Measurements from ENCODE around the gene HDLBP. TPM values are rescaled to one million over a fixed set of nuclear protein-coding genes. Genes with fewer than 3 reads are reported as not detected.

The HDLBP gene
- total and polyA plus RNA-seq, 2 experiments from 2014 or later: 230 to 306 TPM

DNA sequence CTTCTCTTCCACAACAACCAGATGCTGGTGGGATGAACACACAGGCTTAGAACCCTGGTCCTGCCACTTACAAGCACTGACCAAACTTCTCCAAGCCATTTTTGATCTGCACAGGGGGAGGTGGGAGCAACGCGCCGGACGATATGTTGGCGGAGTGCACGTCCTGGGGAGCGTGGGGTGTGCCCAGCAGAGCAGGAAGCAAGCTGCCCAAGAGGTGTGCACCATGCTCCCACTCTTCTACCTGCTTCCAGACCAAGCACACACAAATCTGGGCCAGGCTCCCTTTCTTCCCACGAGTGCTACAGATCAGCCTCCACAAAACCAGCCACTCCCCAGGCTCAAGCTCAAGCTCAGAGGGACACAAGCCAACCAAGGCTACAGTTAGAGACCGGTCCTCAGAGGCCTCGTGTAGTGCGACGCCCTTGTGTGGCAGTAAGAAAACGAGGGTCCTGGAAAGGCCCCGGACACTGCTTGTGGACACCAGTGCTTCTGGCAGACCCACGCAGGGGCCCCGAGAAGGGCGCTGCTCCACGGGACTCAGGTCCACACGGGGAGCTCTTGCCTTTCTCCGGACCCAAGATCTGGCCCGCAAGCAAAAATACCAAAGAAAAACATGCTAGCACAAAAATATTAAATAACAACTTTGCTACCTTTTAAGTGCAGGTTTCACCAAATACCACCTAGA, 75.0 kb downstream of the HDLBP start:
- Histone ChIP-seq H4K20me1 (replicated peaks; ENCODE audit: insufficient read depth) (peaks cover 31% of the 10 kb centered on the region), H3K27ac (ENCODE audit: low read depth) (no peak overlapping the region), H3F3A (replicated peaks; ENCODE audit: low read depth) (no peaks in the 10 kb centered on the region), H3K36me3 (ENCODE audit: insufficient read depth) (peaks cover 72% of the 10 kb centered on the region), H3K4me1 (ENCODE audit: insufficient read depth) (no peaks in the 10 kb centered on the region), H2AFZ (no peak overlapping the region), H3K27me3 (ENCODE audit: insufficient read depth) (no peaks in the 10 kb centered on the region), H3K4me3 (no peak overlapping the region), H3K4me2 (no peak overlapping the region), H3K79me2 (replicated peaks; ENCODE audit: insufficient read depth) (peaks cover 7% of the 10 kb centered on the region; the same call in 1 of the 2 replicates), H3K9me2 (ENCODE audit: insufficient read depth) (no peaks in the 10 kb centered on the region)
- no peak overlapping the region for H3K4me3 Mint-ChIP-seq
- no peak overlapping the region for H3K27ac Mint-ChIP-seq
- H3K9me3 Mint-ChIP-seq: no peaks in the 10 kb centered on the region
- peaks cover 15% of the 10 kb centered on the region for H3K27me3 Mint-ChIP-seq (ENCODE audit: insufficient read depth, low read depth, poor library complexity)
- DNase-seq (ENCODE audit: low spot score) (no peak), ATAC-seq (no peak)
- H3K4me1 Mint-ChIP-seq: no peaks in the 10 kb centered on the region
- H3K36me3 Mint-ChIP-seq (ENCODE audit: low read depth): peaks cover 91% of the 10 kb centered on the region
- TF ChIP-seq, protein P1, sequence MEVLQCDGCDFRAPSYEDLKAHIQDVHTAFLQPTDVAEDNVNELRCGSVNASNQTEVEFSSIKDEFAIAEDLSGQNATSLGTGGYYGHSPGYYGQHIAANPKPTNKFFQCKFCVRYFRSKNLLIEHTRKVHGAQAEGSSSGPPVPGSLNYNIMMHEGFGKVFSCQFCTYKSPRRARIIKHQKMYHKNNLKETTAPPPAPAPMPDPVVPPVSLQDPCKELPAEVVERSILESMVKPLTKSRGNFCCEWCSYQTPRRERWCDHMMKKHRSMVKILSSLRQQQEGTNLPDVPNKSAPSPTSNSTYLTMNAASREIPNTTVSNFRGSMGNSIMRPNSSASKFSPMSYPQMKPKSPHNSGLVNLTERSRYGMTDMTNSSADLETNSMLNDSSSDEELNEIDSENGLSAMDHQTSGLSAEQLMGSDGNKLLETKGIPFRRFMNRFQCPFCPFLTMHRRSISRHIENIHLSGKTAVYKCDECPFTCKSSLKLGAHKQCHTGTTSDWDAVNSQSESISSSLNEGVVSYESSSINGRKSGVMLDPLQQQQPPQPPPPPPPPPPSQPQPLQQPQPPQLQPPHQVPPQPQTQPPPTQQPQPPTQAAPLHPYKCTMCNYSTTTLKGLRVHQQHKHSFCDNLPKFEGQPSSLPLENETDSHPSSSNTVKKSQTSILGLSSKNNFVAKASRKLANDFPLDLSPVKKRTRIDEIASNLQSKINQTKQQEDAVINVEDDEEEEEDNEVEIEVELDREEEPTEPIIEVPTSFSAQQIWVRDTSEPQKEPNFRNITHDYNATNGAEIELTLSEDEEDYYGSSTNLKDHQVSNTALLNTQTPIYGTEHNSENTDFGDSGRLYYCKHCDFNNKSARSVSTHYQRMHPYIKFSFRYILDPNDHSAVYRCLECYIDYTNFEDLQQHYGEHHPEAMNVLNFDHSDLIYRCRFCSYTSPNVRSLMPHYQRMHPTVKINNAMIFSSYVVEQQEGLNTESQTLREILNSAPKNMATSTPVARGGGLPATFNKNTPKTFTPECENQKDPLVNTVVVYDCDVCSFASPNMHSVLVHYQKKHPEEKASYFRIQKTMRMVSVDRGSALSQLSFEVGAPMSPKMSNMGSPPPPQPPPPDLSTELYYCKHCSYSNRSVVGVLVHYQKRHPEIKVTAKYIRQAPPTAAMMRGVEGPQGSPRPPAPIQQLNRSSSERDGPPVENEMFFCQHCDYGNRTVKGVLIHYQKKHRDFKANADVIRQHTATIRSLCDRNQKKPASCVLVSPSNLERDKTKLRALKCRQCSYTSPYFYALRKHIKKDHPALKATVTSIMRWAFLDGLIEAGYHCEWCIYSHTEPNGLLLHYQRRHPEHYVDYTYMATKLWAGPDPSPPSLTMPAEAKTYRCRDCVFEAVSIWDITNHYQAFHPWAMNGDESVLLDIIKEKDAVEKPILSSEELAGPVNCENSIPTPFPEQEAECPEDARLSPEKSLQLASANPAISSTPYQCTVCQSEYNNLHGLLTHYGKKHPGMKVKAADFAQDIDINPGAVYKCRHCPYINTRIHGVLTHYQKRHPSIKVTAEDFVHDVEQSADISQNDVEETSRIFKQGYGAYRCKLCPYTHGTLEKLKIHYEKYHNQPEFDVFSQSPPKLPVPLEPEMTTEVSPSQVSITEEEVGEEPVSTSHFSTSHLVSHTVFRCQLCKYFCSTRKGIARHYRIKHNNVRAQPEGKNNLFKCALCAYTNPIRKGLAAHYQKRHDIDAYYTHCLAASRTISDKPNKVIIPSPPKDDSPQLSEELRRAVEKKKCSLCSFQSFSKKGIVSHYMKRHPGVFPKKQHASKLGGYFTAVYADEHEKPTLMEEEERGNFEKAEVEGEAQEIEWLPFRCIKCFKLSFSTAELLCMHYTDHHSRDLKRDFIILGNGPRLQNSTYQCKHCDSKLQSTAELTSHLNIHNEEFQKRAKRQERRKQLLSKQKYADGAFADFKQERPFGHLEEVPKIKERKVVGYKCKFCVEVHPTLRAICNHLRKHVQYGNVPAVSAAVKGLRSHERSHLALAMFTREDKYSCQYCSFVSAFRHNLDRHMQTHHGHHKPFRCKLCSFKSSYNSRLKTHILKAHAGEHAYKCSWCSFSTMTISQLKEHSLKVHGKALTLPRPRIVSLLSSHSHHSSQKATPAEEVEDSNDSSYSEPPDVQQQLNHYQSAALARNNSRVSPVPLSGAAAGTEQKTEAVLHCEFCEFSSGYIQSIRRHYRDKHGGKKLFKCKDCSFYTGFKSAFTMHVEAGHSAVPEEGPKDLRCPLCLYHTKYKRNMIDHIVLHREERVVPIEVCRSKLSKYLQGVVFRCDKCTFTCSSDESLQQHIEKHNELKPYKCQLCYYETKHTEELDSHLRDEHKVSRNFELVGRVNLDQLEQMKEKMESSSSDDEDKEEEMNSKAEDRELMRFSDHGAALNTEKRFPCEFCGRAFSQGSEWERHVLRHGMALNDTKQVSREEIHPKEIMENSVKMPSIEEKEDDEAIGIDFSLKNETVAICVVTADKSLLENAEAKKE (CRISPR knock-in tag; IDR thresholded peaks at IDR 0.05): no peak
- TF ChIP-seq POLR2AphosphoS5 (IDR thresholded peaks at IDR 0.05; ENCODE audit: low read depth): no peak
- TF ChIP-seq REST (IDR thresholded peaks at IDR 0.05; ENCODE audit: unreplicated experiment): no peak
- TF ChIP-seq STAT1 (IDR thresholded peaks at IDR 0.05; ENCODE audit: unreplicated experiment): no peak
- TF ChIP-seq EZH2phosphoT487 (IDR thresholded peaks at IDR 0.05; ENCODE audit: unreplicated experiment): no peak
- TF ChIP-seq NANOG (IDR thresholded peaks at IDR 0.05; ENCODE audit: borderline replicate concordance): no peak
- no peak for TF ChIP-seq ZNF114 (CRISPR knock-in tag; IDR thresholded peaks at IDR 0.05)
- no peak for TF ChIP-seq EZH2 (IDR thresholded peaks at IDR 0.05; ENCODE audit: low read depth, unreplicated experiment)
- no peak for TF ChIP-seq CREB1 (CRISPR knock-in tag; IDR thresholded peaks at IDR 0.05; ENCODE audit: low read depth)
- TF ChIP-seq JUNB (IDR thresholded peaks at IDR 0.05; ENCODE audit: unreplicated experiment): no peak
- TF ChIP-seq, protein P2, sequence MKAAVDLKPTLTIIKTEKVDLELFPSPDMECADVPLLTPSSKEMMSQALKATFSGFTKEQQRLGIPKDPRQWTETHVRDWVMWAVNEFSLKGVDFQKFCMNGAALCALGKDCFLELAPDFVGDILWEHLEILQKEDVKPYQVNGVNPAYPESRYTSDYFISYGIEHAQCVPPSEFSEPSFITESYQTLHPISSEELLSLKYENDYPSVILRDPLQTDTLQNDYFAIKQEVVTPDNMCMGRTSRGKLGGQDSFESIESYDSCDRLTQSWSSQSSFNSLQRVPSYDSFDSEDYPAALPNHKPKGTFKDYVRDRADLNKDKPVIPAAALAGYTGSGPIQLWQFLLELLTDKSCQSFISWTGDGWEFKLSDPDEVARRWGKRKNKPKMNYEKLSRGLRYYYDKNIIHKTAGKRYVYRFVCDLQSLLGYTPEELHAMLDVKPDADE (IDR thresholded peaks at IDR 0.05): no peak
- TF ChIP-seq, protein P3, sequence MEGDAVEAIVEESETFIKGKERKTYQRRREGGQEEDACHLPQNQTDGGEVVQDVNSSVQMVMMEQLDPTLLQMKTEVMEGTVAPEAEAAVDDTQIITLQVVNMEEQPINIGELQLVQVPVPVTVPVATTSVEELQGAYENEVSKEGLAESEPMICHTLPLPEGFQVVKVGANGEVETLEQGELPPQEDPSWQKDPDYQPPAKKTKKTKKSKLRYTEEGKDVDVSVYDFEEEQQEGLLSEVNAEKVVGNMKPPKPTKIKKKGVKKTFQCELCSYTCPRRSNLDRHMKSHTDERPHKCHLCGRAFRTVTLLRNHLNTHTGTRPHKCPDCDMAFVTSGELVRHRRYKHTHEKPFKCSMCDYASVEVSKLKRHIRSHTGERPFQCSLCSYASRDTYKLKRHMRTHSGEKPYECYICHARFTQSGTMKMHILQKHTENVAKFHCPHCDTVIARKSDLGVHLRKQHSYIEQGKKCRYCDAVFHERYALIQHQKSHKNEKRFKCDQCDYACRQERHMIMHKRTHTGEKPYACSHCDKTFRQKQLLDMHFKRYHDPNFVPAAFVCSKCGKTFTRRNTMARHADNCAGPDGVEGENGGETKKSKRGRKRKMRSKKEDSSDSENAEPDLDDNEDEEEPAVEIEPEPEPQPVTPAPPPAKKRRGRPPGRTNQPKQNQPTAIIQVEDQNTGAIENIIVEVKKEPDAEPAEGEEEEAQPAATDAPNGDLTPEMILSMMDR (conservative IDR thresholded peaks at IDR 0.05; ENCODE audit: low read depth in 2 of 2): no peak
